Mucosa of stomach (tissue), 1 donor: ENCODE results near the gene FUT3.

ENCODE experiments used
- H3K27me3 ChIP-seq: one replicate; pipeline ENCODE4 v1.7.0; 2013; ENCODE audit warnings: mild to moderate bottlenecking, low read length; ENCODE audit not compliant: control insufficient read depth, insufficient read depth
- H3K36me3 ChIP-seq: one replicate; pipeline ENCODE4 v1.7.0; 2013; ENCODE audit warnings: low read length; ENCODE audit not compliant: control insufficient read depth, insufficient read depth
- H3K4me1 ChIP-seq: one replicate; pipeline ENCODE4 v1.7.0; 2013; ENCODE audit warnings: mild to moderate bottlenecking, low read length; ENCODE audit not compliant: control insufficient read depth, insufficient read depth
- H3K4me3 ChIP-seq: one replicate; pipeline ENCODE4 v1.7.0; 2013; ENCODE audit warnings: low read length
- H3K9ac ChIP-seq: one replicate; pipeline ENCODE4 v1.7.0; 2013; ENCODE audit warnings: mild to moderate bottlenecking, low read length, moderate library complexity
- H3K9me3 ChIP-seq: one replicate; pipeline ENCODE4 v1.7.0; 2013; ENCODE audit warnings: mild to moderate bottlenecking, low read length, moderate library complexity; ENCODE audit not compliant: control insufficient read depth
- donor health status: Pancreatic carcinoma.

The FUT3 gene

GRCh38 chr19:5838353-5839064, 12.7 kb downstream of the FUT3 start:
- Histone ChIP-seq H3K27me3 (no peaks in the 10 kb centered on the region), H3K4me3 (peak overlapping the region; percentile 56), H3K4me1 (peaks cover 11% of the 10 kb centered on the region), H3K9ac (peak overlapping the region; percentile 83), H3K9me3 (no peaks in the 10 kb centered on the region), H3K36me3 (no peaks in the 10 kb centered on the region)

- Histone ChIP-seq H3K27me3 (no peaks in the 10 kb centered on the region), H3K9ac (peak overlapping the region; percentile 83), H3K4me3 (peak overlapping the region; percentile 56), H3K4me1 (peaks cover 11% of the 10 kb centered on the region), H3K36me3 (no peaks in the 10 kb centered on the region), H3K9me3 (no peaks in the 10 kb centered on the region)
Observed at GRCh38 chr19:5837761-5838352, 13.4 kb downstream of the FUT3 start.

DNA sequence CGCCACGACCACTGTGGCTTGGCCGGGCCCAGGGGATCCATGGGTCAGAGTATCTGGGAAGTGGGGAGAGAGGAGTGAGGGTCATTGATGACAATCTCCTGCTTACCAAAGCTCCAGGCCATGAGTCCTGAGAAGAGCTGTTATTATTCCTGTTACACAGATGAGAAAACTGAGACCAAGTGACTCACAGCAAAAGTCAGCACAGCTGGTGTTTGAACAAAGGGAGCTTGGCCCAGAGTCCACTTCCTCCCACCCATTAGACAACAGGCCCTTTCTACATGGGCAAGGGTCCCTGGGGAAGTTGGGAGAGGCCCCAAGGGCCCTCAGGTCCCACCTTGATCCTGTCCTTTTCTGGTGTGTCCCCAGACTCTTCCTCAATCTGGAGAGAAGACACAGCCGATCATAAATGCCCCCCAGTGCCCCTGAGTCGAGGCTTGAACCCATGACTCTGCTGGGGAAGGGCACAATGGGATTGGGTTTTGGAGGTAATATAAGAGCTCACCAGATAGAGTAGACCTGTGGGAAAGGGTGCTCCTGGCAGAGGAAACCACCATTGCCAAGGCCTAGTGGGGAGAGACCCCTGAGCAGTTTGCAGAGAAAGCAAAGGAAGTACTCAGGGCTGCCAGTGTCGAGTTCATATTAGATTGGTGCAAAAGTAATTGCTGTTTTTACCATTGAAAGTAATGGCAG, 18.6 kb downstream of the FUT3 start:
- Histone ChIP-seq H3K9ac (no peak overlapping the region), H3K27me3 (peaks cover 8% of the 10 kb centered on the region), H3K36me3 (no peaks in the 10 kb centered on the region), H3K4me1 (peaks cover 18% of the 10 kb centered on the region), H3K4me3 (no peak overlapping the region), H3K9me3 (no peaks in the 10 kb centered on the region)

GRCh38 chr19:5832061-5832460, 19.2 kb downstream of the FUT3 start:
- no peak overlapping the region for H3K9ac ChIP-seq
- no peak overlapping the region for H3K4me3 ChIP-seq
- peaks cover 8% of the 10 kb centered on the region for H3K27me3 ChIP-seq
- no peaks in the 10 kb centered on the region for H3K9me3 ChIP-seq
- H3K36me3 ChIP-seq = no peaks in the 10 kb centered on the region
- H3K4me1 ChIP-seq = peaks cover 23% of the 10 kb centered on the region

DNA sequence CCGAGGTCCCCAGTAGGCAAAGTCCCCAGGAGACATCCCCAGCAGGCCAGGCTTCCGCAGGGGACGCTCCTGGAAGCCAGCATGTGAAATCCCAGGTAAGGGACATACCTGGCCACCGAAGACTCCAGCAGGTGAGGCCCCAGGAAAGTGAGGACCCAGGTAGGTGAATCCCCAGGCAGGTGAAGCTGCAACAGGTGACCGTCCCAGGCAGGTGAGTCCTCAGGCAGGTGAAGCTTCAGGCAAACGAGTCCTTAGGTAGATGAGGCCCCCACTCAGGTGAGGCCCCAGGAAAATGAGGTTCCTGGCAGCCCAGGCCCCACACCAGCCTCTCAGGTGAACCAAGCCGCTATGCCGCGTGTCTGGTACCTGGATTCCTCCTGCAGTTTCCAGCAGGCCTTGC, 20.1 kb downstream of the FUT3 start:
- no peaks in the 10 kb centered on the region for H3K9me3 ChIP-seq
- H3K4me3 ChIP-seq = no peak overlapping the region
- no peak overlapping the region for H3K9ac ChIP-seq
- peaks cover 27% of the 10 kb centered on the region for H3K4me1 ChIP-seq
- H3K27me3 ChIP-seq = peaks cover 8% of the 10 kb centered on the region
- no peaks in the 10 kb centered on the region for H3K36me3 ChIP-seq

DNA sequence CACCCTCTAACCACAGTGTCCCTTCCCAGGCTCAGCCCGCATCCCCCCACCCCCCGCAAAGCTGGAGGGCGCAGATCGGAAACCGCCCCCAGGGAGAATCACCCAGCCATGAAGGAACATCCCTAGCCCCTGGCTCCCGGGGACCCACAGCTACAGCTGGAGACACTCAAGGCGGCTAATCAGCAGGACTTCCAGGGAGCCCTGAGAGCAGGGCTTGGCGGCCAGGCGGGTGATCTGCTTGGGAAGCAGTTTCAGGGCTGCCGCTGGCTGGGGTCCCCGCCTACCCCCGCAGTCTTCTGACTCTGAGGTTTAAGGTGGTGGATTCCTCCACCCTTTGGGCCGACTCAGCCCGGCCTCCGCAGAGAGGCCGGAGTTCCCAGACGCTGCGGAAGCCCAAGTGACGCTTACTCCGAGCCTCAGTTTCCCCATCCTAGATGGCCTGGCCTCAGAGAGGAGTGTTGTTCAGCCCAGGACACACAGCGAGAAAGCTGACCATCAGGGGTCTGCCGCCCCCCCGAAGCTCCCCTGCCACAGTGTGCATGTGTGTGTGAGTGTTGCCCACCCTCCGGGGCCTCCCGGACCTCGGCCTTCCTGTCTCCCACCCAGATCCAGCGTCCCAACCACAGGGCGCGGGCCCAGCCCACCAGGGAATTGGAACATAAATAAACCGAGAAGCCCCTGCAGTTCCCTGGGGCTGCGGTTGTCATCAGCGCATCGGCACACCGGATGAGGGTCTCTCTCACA, 21.5 kb downstream of the FUT3 start:
- Histone ChIP-seq H3K27me3 (peaks cover 8% of the 10 kb centered on the region), H3K36me3 (no peaks in the 10 kb centered on the region), H3K4me3 (no peak overlapping the region), H3K9me3 (no peaks in the 10 kb centered on the region), H3K4me1 (peaks cover 27% of the 10 kb centered on the region), H3K9ac (no peak overlapping the region)

DNA sequence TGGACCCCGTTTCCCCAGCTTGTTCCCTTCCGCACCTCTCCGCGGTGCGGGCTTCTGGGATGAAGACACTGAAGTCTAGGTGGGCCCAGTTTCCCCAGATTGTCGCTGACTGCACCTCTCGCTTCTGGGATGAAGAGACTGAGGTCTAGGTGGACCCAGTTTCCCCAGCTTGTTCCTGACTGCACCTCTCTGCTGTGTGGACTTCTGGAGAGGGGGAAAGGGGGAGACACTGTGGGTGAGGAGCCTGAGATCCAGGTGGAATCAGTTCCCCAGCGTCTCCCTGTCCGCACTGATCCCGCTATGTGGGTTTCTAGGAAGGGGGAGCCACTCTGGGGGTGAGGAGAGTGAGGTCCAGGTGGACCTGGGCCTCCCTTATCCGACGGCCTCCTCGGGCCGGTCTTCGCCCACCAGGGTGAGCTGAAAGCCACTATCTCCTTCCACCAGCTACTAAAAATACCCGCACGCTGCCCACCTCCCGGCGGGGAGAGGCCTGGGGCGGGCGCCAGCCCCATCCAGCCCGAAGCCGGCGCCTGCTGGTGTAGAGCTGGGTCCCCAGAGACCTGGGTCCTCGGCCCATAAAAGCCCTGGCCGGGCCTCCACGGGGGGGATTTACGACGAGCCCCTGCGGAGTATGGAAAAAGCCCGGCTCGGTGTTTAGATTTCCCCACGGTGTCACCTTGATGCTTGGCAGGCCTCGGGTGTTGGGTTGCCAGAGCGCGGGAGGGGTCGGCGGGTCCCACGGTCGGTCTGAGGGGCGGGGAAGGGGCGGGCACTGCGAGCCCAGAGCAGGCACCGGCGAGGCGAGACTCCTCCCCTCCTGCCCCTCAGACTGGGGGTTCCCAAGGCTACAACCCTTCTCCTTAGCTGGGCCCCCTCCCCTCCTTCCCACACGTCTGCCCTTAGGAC, 22.3 kb downstream of the FUT3 start:
- peak overlapping the region; percentile 67 for H3K4me3 ChIP-seq
- peaks cover 8% of the 10 kb centered on the region for H3K27me3 ChIP-seq
- no peaks in the 10 kb centered on the region for H3K9me3 ChIP-seq
- peaks cover 27% of the 10 kb centered on the region for H3K4me1 ChIP-seq
- H3K9ac ChIP-seq = peak overlapping the region; percentile 84
- no peaks in the 10 kb centered on the region for H3K36me3 ChIP-seq

DNA sequence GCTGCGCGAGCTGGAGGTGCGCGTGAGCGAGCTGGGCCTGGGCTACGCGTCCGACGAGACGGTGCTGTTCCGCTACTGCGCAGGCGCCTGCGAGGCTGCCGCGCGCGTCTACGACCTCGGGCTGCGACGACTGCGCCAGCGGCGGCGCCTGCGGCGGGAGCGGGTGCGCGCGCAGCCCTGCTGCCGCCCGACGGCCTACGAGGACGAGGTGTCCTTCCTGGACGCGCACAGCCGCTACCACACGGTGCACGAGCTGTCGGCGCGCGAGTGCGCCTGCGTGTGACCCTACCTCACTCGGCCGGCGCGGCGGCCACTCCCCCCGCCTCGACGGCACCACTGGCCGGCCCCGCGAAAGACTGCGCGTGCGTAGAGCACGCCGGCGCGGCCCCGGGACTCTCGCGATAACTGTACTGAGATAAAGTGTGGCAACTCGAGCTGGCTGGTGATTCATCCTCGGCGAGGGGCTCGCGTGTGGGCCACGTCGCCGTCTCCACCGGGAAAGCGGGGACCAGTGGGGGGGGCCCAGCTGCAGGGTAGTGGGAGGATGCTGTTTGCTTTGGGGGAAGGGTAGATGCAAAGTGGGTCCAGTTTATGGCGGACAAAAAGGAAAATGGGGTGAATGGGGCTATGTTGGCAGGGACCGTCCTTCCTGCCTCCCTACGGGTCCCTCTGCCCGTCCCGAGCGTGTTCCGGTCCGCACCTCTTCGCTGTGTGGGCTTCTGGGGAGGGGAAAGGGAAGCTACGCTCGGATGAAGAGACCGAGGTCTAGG, 23.2 kb downstream of the FUT3 start:
- H3K4me1 ChIP-seq = peaks cover 27% of the 10 kb centered on the region
- peak overlapping the region; percentile 84 for H3K9ac ChIP-seq
- no peaks in the 10 kb centered on the region for H3K36me3 ChIP-seq
- peak overlapping the region; percentile 67 for H3K4me3 ChIP-seq
- H3K9me3 ChIP-seq = no peaks in the 10 kb centered on the region
- H3K27me3 ChIP-seq = peaks cover 8% of the 10 kb centered on the region

GRCh38 chr19:5827342-5827890, 23.8 kb downstream of the FUT3 start:
- Histone ChIP-seq H3K36me3 (no peaks in the 10 kb centered on the region), H3K4me1 (peaks cover 27% of the 10 kb centered on the region), H3K9ac (peak overlapping the region; percentile 9), H3K4me3 (no peak overlapping the region), H3K9me3 (no peaks in the 10 kb centered on the region), H3K27me3 (peaks cover 8% of the 10 kb centered on the region)

DNA sequence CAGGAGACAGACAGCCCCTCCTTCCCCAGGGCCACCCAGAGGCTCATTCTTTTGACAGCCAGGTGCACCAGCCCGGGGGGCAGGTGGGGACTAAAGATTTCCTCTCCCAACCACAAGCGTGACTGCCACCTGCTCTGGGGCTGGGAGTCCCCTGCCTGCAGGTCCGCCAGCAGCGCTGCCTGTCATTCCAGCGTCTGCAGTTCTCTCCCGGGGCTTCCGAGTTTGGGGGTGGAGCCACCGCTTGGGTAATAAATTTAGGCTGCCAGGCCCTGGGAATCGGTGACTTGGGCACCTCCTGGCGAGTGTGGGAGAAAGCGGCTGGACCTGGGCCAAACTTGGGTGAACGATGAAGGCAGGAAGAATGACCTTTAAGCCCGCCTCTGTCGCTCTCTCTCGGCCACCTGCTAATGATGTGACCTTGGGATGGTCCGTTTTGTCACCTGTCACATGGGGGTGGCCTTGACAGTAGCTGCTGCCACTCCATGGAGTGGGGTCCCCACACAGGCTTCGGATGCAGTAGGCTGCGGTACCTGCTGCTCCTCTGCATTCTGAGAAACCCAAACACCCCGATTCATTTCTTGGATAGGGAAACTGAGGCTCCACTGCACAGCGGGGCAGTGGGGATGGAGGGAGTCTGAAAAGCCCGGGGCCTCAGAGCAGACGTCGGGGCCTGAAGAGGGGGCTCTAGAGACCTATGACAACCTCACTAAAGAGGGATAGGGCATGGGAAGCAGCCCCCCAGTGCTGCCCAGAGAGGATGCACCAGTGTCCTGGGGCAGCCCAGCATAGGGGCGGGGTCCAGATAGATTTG, 24.5 kb downstream of the FUT3 start:
- Histone ChIP-seq H3K36me3 (no peaks in the 10 kb centered on the region), H3K4me3 (no peak overlapping the region), H3K9ac (peak overlapping the region; percentile 9), H3K4me1 (peaks cover 33% of the 10 kb centered on the region), H3K27me3 (peaks cover 8% of the 10 kb centered on the region), H3K9me3 (no peaks in the 10 kb centered on the region)
